ENCODE results near the gene TOM1L2.
A peak's percentile ranks its signal among the peaks of the same experiment; 100 is the strongest.

Gene TOM1L2

DNA sequence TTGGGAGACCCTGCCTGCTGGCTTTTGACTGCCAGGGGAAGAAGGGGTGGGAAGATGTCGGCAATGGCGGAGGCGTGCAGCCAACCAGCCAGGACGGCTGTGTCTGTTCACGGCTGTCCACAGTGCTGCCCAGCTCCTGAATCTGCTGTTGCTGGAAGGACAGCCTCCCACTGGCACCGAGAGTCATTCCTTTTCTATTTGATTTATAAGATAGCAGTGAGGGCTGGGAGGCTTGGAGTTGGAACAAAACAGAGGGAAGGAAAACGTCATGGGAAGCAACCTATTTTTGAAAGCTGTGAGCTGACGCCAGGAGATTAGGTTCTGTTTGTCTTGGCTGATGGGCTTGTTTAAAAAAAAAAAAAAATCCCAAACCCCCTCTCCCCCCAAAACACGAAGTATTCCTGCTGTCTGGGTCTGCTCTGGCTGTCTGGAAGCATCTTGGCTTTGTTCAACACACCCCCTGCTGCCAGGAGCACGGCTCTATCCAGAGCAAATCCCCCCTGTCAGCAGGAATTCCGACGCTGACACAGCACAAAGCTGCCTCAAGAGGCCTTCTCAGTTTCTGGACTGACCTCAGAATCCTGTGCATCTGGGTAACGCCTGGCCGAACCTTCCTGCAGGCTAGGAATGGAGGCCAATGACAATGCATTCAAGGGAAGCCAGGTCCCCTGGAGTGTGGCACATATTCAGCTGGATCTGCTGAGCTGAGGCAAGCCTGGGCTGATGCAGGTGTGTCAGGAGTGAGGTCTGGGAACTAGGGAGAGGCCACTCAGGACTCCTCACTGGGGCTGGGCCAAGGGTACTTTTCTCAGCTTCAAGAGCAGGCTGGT is 94.5 kb downstream of the TOM1L2 start:
- H3K27ac Mint-ChIP-seq: no peak overlapping the region
- no peak overlapping the region for H3K4me3 Mint-ChIP-seq
- H3K27me3 Mint-ChIP-seq (ENCODE audit: low read depth): no peaks in the 10 kb centered on the region
- H3K36me3 Mint-ChIP-seq (ENCODE audit: low read depth): peaks cover 3% of the 10 kb centered on the region
- H3K4me1 Mint-ChIP-seq (ENCODE audit: low read depth): no peaks in the 10 kb centered on the region
- no peak for DNase-seq (ENCODE audit: low spot score)
- no peaks in the 10 kb centered on the region for H3K9me3 Mint-ChIP-seq

- Mint-ChIP-seq H3K36me3 (ENCODE audit: low read depth) (peaks cover 3% of the 10 kb centered on the region), H3K4me1 (ENCODE audit: low read depth) (no peaks in the 10 kb centered on the region), H3K4me3 (no peak overlapping the region), H3K27ac (no peak overlapping the region), H3K27me3 (ENCODE audit: low read depth) (no peaks in the 10 kb centered on the region), H3K9me3 (no peaks in the 10 kb centered on the region)
- no peak for DNase-seq (ENCODE audit: low spot score)
Observed at GRCh38 chr17:17876959-17877528, 95.2 kb downstream of the TOM1L2 start.

- H3K4me1 Mint-ChIP-seq (ENCODE audit: low read depth): no peaks in the 10 kb centered on the region
- H3K36me3 Mint-ChIP-seq (ENCODE audit: low read depth): peaks cover 3% of the 10 kb centered on the region
- H3K4me3 Mint-ChIP-seq: no peak overlapping the region
- no peaks in the 10 kb centered on the region for H3K9me3 Mint-ChIP-seq
- no peaks in the 10 kb centered on the region for H3K27me3 Mint-ChIP-seq (ENCODE audit: low read depth)
- no peak for DNase-seq (ENCODE audit: low spot score)
- H3K27ac Mint-ChIP-seq: no peak overlapping the region
Observed at GRCh38 chr17:17874478-17874877, 97.7 kb downstream of the TOM1L2 start.

- H3K4me3 Mint-ChIP-seq: no peak overlapping the region
- no peaks in the 10 kb centered on the region for H3K9me3 Mint-ChIP-seq
- no peak overlapping the region for H3K27ac Mint-ChIP-seq
- H3K36me3 Mint-ChIP-seq (ENCODE audit: low read depth): peaks cover 5% of the 10 kb centered on the region
- DNase-seq (ENCODE audit: low spot score): no peak
- no peaks in the 10 kb centered on the region for H3K4me1 Mint-ChIP-seq (ENCODE audit: low read depth)
- no peaks in the 10 kb centered on the region for H3K27me3 Mint-ChIP-seq (ENCODE audit: low read depth)
Observed at GRCh38 chr17:17873450-17873991, 98.7 kb downstream of the TOM1L2 start.

DNA sequence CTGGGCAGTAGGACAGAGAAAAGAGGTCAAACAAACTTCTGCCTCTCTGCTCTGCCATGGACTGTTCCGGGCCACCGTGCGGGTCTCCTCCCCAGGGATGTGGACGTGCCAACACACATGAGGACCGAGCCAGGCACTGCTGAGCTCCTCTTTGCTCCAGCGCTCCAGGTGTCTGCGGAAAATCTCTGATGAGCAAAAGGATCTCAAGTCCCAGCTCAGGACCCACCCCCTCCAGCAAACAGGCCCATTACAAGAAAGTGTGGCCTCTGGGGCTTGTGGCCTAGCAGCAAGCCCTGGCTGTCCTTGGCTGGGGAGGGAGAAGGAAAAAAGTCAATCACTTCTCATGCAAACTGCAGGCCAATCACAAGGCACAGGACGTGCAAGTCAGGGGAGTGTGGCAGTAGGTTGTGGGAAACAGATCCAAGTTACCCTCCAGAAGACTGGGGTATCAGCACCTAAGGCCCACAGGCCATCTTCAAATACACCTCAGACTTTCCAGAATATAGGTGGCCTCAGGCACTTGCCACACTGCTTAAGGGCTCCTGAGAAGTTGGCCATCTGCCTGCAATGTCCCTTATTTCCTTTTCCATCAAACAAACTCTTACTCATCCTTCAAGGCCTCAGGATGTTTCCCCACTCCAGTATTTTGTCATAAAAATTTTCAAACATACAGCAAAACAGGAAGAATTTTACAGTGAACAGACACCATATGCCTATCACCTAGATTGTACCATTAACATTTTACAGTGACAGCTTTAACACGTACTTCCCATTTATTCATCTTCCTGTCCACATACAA is 99.5 kb downstream of the TOM1L2 start:
- H3K4me1 Mint-ChIP-seq (ENCODE audit: low read depth): no peaks in the 10 kb centered on the region
- H3K27ac Mint-ChIP-seq: no peak overlapping the region
- no peaks in the 10 kb centered on the region for H3K27me3 Mint-ChIP-seq (ENCODE audit: low read depth)
- H3K9me3 Mint-ChIP-seq: no peaks in the 10 kb centered on the region
- peaks cover 5% of the 10 kb centered on the region for H3K36me3 Mint-ChIP-seq (ENCODE audit: low read depth)
- H3K4me3 Mint-ChIP-seq: no peak overlapping the region
- DNase-seq (ENCODE audit: low spot score): no peak

DNA sequence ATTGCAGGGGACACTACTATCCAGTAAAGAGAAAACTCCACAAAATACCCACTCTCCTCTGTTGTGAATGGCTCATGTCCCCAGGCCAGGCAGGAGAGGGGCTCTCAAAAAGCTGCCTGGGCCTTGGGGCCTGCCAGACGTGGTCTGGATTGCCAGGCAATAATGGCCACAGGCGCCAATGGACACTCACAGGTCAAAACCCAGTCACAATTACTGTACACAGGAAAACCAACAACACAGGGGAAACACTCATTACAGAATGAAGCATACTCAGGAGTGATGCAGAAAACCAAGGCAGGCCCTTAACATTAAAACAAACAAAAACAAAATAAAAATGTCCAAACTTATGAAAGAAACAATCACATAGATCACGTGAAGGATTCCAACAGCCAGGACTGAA is 100.3 kb downstream of the TOM1L2 start:
- DNase-seq (ENCODE audit: low spot score): no peak
- Mint-ChIP-seq H3K27me3 (ENCODE audit: low read depth) (no peaks in the 10 kb centered on the region), H3K4me1 (ENCODE audit: low read depth) (no peaks in the 10 kb centered on the region), H3K9me3 (no peaks in the 10 kb centered on the region), H3K36me3 (ENCODE audit: low read depth) (peaks cover 4% of the 10 kb centered on the region), H3K27ac (no peak overlapping the region), H3K4me3 (no peak overlapping the region)

GRCh38 chr17:17870247-17870646 is 102.0 kb downstream of the TOM1L2 start:
- Mint-ChIP-seq H3K36me3 (ENCODE audit: low read depth) (peaks cover 2% of the 10 kb centered on the region), H3K27ac (no peak overlapping the region), H3K9me3 (no peaks in the 10 kb centered on the region), H3K4me1 (ENCODE audit: low read depth) (no peaks in the 10 kb centered on the region), H3K4me3 (no peak overlapping the region), H3K27me3 (ENCODE audit: low read depth) (no peaks in the 10 kb centered on the region)
- DNase-seq (ENCODE audit: low spot score): no peak

DNA sequence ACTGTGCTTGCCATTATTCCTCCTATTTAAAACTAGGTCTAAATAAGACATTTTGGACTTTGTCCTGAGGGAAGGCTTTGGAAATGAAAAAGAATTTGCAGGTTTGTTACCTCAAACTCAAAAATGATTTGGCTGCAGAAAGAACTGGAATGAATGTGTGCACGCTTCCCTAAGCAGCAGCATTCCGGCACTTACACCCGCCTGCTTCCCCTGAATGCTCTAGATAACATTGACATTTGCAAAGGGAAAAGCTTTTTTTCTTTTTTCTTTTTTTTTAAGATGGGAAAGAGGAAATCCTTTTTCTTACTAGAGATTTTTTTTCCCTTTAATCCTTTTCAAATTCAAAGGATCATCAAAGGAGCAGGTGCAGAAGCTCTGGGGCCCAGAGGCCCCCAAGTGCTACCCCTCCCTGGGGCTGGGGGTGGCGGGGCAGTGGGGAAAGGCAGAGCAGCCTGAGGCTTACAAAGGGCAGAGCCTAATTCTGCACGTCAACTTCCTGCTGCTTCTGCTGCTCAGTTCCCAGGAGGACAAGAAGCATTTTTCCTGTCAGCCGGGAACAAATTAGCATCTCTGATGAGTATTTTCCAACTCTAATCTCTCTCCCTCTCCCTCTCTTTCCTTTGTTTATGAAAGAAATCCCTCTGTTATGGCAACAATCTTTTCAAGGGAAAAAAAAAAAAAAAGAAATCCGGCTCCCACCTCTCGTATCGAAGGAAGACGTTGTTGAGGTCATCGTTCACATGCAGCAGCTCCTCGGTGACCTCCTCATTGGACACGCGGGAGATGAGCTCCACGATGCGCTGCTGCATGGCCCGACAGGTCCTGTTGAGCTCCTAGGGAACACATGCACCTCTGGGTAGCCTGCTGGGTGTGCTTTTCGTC is 103.3 kb downstream of the TOM1L2 start:
- H3K4me3 Mint-ChIP-seq: no peak overlapping the region
- H3K9me3 Mint-ChIP-seq: no peaks in the 10 kb centered on the region
- H3K27me3 Mint-ChIP-seq (ENCODE audit: low read depth): no peaks in the 10 kb centered on the region
- no peak overlapping the region for H3K27ac Mint-ChIP-seq
- no peak for DNase-seq (ENCODE audit: low spot score)
- peaks cover 2% of the 10 kb centered on the region for H3K36me3 Mint-ChIP-seq (ENCODE audit: low read depth)
- no peaks in the 10 kb centered on the region for H3K4me1 Mint-ChIP-seq (ENCODE audit: low read depth)

- peaks cover 5% of the 10 kb centered on the region for H3K4me1 Mint-ChIP-seq (ENCODE audit: low read depth)
Observed at GRCh38 chr17:17866897-17867296, 105.3 kb downstream of the TOM1L2 start.

GRCh38 chr17:17866425-17866824 is 105.8 kb downstream of the TOM1L2 start:
- H3K27me3 Mint-ChIP-seq (ENCODE audit: low read depth): no peaks in the 10 kb centered on the region
- peaks cover 9% of the 10 kb centered on the region for H3K36me3 Mint-ChIP-seq (ENCODE audit: low read depth)
- no peak overlapping the region for H3K4me3 Mint-ChIP-seq
- DNase-seq (ENCODE audit: low spot score): no peak
- H3K27ac Mint-ChIP-seq: no peak overlapping the region
- peaks cover 6% of the 10 kb centered on the region for H3K4me1 Mint-ChIP-seq (ENCODE audit: low read depth)
- H3K9me3 Mint-ChIP-seq: no peaks in the 10 kb centered on the region

More at GRCh38 chr17:17866897-17867296, 105.3 kb downstream of the TOM1L2 start:
- no peaks in the 10 kb centered on the region for H3K27me3 Mint-ChIP-seq (ENCODE audit: low read depth)
- H3K27ac Mint-ChIP-seq: no peak overlapping the region
- H3K36me3 Mint-ChIP-seq (ENCODE audit: low read depth): peaks cover 8% of the 10 kb centered on the region
- no peak overlapping the region for H3K4me3 Mint-ChIP-seq
- no peak for DNase-seq (ENCODE audit: low spot score)
- no peaks in the 10 kb centered on the region for H3K9me3 Mint-ChIP-seq

DNA sequence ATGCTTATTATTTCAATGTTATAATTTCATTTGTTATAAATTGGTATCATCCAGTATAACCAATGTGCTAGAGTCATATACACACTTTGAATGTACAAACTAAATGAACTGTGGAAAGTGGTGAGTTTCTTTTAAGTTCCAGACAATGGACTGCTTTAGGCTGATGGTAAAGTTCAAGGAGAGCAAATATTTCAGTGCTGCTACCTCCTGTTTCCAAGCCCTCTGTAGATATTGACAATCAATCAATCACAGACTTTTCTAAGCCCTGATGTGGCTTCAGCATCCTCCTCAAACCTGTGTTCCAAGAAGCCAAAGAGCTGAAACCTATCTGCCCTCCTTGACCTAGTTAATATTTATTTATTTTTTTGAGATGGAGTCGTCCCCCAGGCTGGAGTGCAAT is 107.2 kb downstream of the TOM1L2 start:
- Mint-ChIP-seq H3K36me3 (ENCODE audit: low read depth) (peaks cover 9% of the 10 kb centered on the region), H3K9me3 (no peaks in the 10 kb centered on the region), H3K27ac (no peak overlapping the region), H3K4me1 (ENCODE audit: low read depth) (peaks cover 6% of the 10 kb centered on the region), H3K27me3 (ENCODE audit: low read depth) (no peaks in the 10 kb centered on the region), H3K4me3 (no peak overlapping the region)
- DNase-seq (ENCODE audit: low spot score): no peak

GRCh38 chr17:17860766-17861107 is 111.5 kb downstream of the TOM1L2 start:
- H3K36me3 Mint-ChIP-seq (ENCODE audit: low read depth): peaks cover 7% of the 10 kb centered on the region
- no peak overlapping the region for H3K4me3 Mint-ChIP-seq
- peaks cover 12% of the 10 kb centered on the region for H3K4me1 Mint-ChIP-seq (ENCODE audit: low read depth)
- DNase-seq (ENCODE audit: low spot score): no peak
- no peaks in the 10 kb centered on the region for H3K27me3 Mint-ChIP-seq (ENCODE audit: low read depth)
- H3K27ac Mint-ChIP-seq: no peak overlapping the region
- H3K9me3 Mint-ChIP-seq: no peaks in the 10 kb centered on the region

- H3K4me1 Mint-ChIP-seq (ENCODE audit: low read depth): peaks cover 18% of the 10 kb centered on the region
- peak; percentile 53 for DNase-seq (ENCODE audit: low spot score)
- H3K27ac Mint-ChIP-seq: no peak overlapping the region
- peaks cover 7% of the 10 kb centered on the region for H3K36me3 Mint-ChIP-seq (ENCODE audit: low read depth)
- H3K4me3 Mint-ChIP-seq: no peak overlapping the region
- no peaks in the 10 kb centered on the region for H3K27me3 Mint-ChIP-seq (ENCODE audit: low read depth)
- no peaks in the 10 kb centered on the region for H3K9me3 Mint-ChIP-seq
Observed at GRCh38 chr17:17859909-17860765, 112.1 kb downstream of the TOM1L2 start.

All from T-helper 2 cell treated with Interferon-gamma antibody and Interleukin-4, amounts not matched to agents 5 μg/mL and 100 μg/mL, for 36 hours (primary cell).